Endothelial cell of coronary artery (primary cell): ENCODE measurements around the gene GPR176. TPM values are rescaled to one million over a fixed set of nuclear protein-coding genes. Genes with fewer than 3 reads are reported as not detected.

ENCODE experiments used
- total RNA-seq: library from RNA; depleted of rRNA; stranded (reverse); fragments of >200 nt; gene quantifications from 2 replicates; pipeline ENCODE4 v1.2.3, GENCODE V29; 2014

The GPR176 gene
- total RNA-seq = 26.5 and 57.8 TPM in 2 replicates

GRCh38 chr15:39919748-39920509, at the start of gene GPR176:
Gene GPR176, minus strand, starts transcription at chr15:39920266. Its CDS starts 240 bp downstream, at chr15:39920026.

GRCh38 chr15:39782441-39783138, 137.5 kb downstream of the GPR176 start, which contains the start of gene FSIP1:
Gene FSIP1, minus strand, starts transcription at chr15:39782841. Its CDS starts 6,317 bp downstream, at chr15:39776524.

Other genes starting within 250 kb of the GPR176 start
- gene FSIP1, start 137.4 kb downstream of the GPR176 start, total RNA-seq = 0.63 and 0.75 TPM in 2 replicates
- 36.9 and 54.8 TPM in 2 replicates for gene EIF2AK4, start 13.8 kb upstream of the GPR176 start, total RNA-seq
- 239 and 259 TPM in 2 replicates for gene SRP14, start 118.9 kb upstream of the GPR176 start, total RNA-seq
- 3.0 and 4.0 TPM in 2 replicates for gene BMF, start 188.6 kb upstream of the GPR176 start, total RNA-seq
- gene BUB1B, start 240.8 kb upstream of the GPR176 start, total RNA-seq = 10.1 and 29.4 TPM in 2 replicates